ENCODE measurements around the gene TEP1. TPM values are rescaled to one million over a fixed set of nuclear protein-coding genes. Genes with fewer than 3 reads are reported as not detected.

TEP1 gene
- total and polyA plus RNA-seq, 2 of the 13 experiments (the other 11 are each of a cell fraction or from before 2014, with no cell fraction given) = 11.0 to 12.8 TPM

GRCh38 chr14:20332788-20333493, 80.4 kb downstream of the TEP1 start, which contains the start of gene CCNB1IP1:
CCNB1IP1 (minus strand) TSS chr14:20333279; CDS start chr14:20316523, 16,756 bp downstream.
- under 1% methylated on average over 19 of the region's 19 CpGs for WGBS (ENCODE audit: low lambda C conversion rate)
- Histone ChIP-seq H2AFZ (ENCODE audit: low read length) (peak within 1 kb of the TSS; percentile 21), H3K9me3 (ENCODE audit: low read length) (no peaks in the 10 kb centered on the region), H3K9ac (ENCODE audit: insufficient read depth, low read depth, low read length) (peak within 1 kb of the TSS; percentile 82), H3K27me3 (ENCODE audit: control insufficient read depth in 1 of 2, insufficient read depth in 2 of 2, low read length in 2 of 2) (no peaks in the 10 kb centered on the region; a peak in 1 of 5 replicates), H3K27ac (ENCODE audit: extremely low read length, insufficient read depth, low read length) (peak within 1 kb of the TSS; percentile 79), H3K79me2 (ENCODE audit: insufficient read depth, low read length) (peaks cover 49% of the 10 kb centered on the region), H3K36me3 (replicated peaks in 1 of 2; ENCODE audit: control insufficient read depth in 1 of 2, insufficient read depth in 2 of 2, low read length in 2 of 2) (peaks cover 0 to 9% of the 10 kb centered on the region in 2 experiments; a peak in 2 of 5 replicates), H4K20me1 (ENCODE audit: insufficient read depth, low read length) (peaks cover 21% of the 10 kb centered on the region), H3K4me2 (ENCODE audit: low read depth, low read length) (peak within 1 kb of the TSS; percentile 78), H3K4me3 (replicated peaks in 1 of 3; ENCODE audit: insufficient read depth in 1 of 3, low read depth in 2 of 3, low read length in 3 of 3) (peak within 1 kb of the TSS; percentile 59 to 78 (median 75)), H3K4me1 (ENCODE audit: insufficient read depth, low read length) (peaks cover 57% of the 10 kb centered on the region)
- TSS peak; percentile 88 for BruUV-seq (replicated peaks)
- ChIA-PET POLR2A (interaction anchor here (1.0 to 9.8 kb wide), 5 partner anchors 9 to 280 kb away, joined by 5 to 139 read pairs (median 6); partner anchors contain the start of genes APEX1, OSGEP, PARP2 and PIP4P1), CTCF (ENCODE audit: low intra/inter-chr PET ratio, low total read pairs) (no interaction called here)
- intact Hi-C loops (cut with micrococcal nuclease; ENCODE audit: unreplicated experiment) (loop anchor here (1.0 to 2.0 kb wide), 5 partner anchors 10 to 354 kb away; partner anchors contain the start of genes APEX1, OSGEP and PARP2), in situ Hi-C loops (cut with HindIII; ENCODE audit: extremely low pct_ligation_motif_present, low pct_unique_long_range_greater_than_20kb) (loop anchor here (25.0 kb wide), 2 partner anchors 129 to 654 kb away; partner anchors contain the start of genes APEX1, METTL17, OSGEP and PIP4P1)
- FAIRE-seq = peak; percentile 88
- DNase-seq (ENCODE audit: low spot score) = peak; percentile 94
- peak; percentile 96 for ATAC-seq
- no peak for TF ChIP-seq ZNF7 (CRISPR knock-in tag; IDR thresholded peaks at IDR 0.05)
- no peak for TF ChIP-seq REPIN1 (CRISPR knock-in tag; IDR thresholded peaks at IDR 0.05; ENCODE audit: borderline replicate concordance, low read depth)
- no peak for TF ChIP-seq HOXA9 (CRISPR knock-in tag; IDR thresholded peaks at IDR 0.05; ENCODE audit: borderline replicate concordance)
- TF ChIP-seq CREM (IDR thresholded peaks at IDR 0.05) = peak; percentile 84
- TF ChIP-seq CREM (CRISPR knock-in tag; IDR thresholded peaks at IDR 0.05) = no peak
- peak; percentile 97 for TF ChIP-seq ATF2 (CRISPR knock-in tag; IDR thresholded peaks at IDR 0.05)
- TF ChIP-seq ZIK1 (CRISPR knock-in tag; IDR thresholded peaks at IDR 0.05; ENCODE audit: borderline replicate concordance, low read depth) = no peak
- TF ChIP-seq POLR2AphosphoS2 (IDR thresholded peaks at IDR 0.05; ENCODE audit: low read depth, low read length) = no peak
- TF ChIP-seq SMARCC2 (IDR thresholded peaks at IDR 0.05) = no peak
- peak; percentile 50; the same call in 1 of the 2 replicates for TF ChIP-seq GLI4 (CRISPR knock-in tag; IDR thresholded peaks at IDR 0.05; ENCODE audit: borderline replicate concordance)
- 0 out of 2 replicates have a peak, but pooled peaks have one; percentile 72 for TF ChIP-seq EEA1 (CRISPR knock-in tag; IDR thresholded peaks at IDR 0.05; ENCODE audit: borderline replicate concordance)
- peak; percentile 49; the same call in 1 of the 2 replicates for TF ChIP-seq ATF3 (CRISPR knock-in tag; IDR thresholded peaks at IDR 0.05)
- TF ChIP-seq ZNF772 (CRISPR knock-in tag; IDR thresholded peaks at IDR 0.05) = no peak; the same call in 1 of the 2 replicates
- no peak for TF ChIP-seq JDP2 (CRISPR knock-in tag; IDR thresholded peaks at IDR 0.05; ENCODE audit: borderline replicate concordance)
- TF ChIP-seq NFIB (CRISPR knock-in tag; IDR thresholded peaks at IDR 0.05; ENCODE audit: borderline replicate concordance) = no peak
- no peak for TF ChIP-seq ZMAT3 (CRISPR knock-in tag; conservative IDR thresholded peaks at IDR 0.05)
- TF ChIP-seq RCOR2 (CRISPR knock-in tag; IDR thresholded peaks at IDR 0.05) = no peak; the same call in 1 of the 2 replicates
